Skeletal muscle satellite cell (primary cell): ENCODE results near the gene PROX2.
A peak's percentile ranks its signal among the peaks of the same experiment; 100 is the strongest.

ENCODE experiments used
- H3K27me3 ChIP-seq: 2 replicates; pipeline ENCODE4 v1.7.0; 2013; ENCODE audit warnings: low read length; ENCODE audit not compliant: control insufficient read depth, insufficient read depth
- H3K36me3 ChIP-seq: 2 replicates; pipeline ENCODE4 v1.7.0; 2013; ENCODE audit warnings: mild to moderate bottlenecking, control low read depth, low read length; ENCODE audit not compliant: insufficient read depth
- H3K4me1 ChIP-seq: 2 replicates; pipeline ENCODE4 v1.7.0; 2013; ENCODE audit warnings: low read length; ENCODE audit not compliant: control insufficient read depth, insufficient read depth
- H3K4me2 ChIP-seq: 2 replicates; pipeline ENCODE4 v1.7.0; 2013; ENCODE audit warnings: mild to moderate bottlenecking, low read length
- H3K4me3 ChIP-seq: 2 replicates; pipeline ENCODE4 v1.7.0; 2013; ENCODE audit warnings: low read length
- H3K9ac ChIP-seq: 2 replicates; pipeline ENCODE4 v1.7.0; 2013; ENCODE audit warnings: mild to moderate bottlenecking, low read depth, low read length, moderate library complexity
- H3K9me3 ChIP-seq: replicated peaks from 2 replicates; pipeline ENCODE4 v1.7.0; 2013; ENCODE audit warnings: mild to moderate bottlenecking, control low read depth, low read length

Gene PROX2

GRCh38 chr14:74855021-74855420, 20.9 kb downstream of the PROX2 start:
- H3K9ac ChIP-seq = no peak overlapping the region
- H3K36me3 ChIP-seq = no peaks in the 10 kb centered on the region
- peaks cover 12% of the 10 kb centered on the region for H3K4me1 ChIP-seq
- no peaks in the 10 kb centered on the region for H3K27me3 ChIP-seq
- no peak overlapping the region for H3K4me2 ChIP-seq
- H3K9me3 ChIP-seq = no peaks in the 10 kb centered on the region
- no peak overlapping the region for H3K4me3 ChIP-seq

GRCh38 chr14:74853581-74853980, 22.4 kb downstream of the PROX2 start:
- H3K27me3 ChIP-seq = no peaks in the 10 kb centered on the region
- H3K4me2 ChIP-seq = no peak overlapping the region
- H3K4me1 ChIP-seq = peaks cover 12% of the 10 kb centered on the region
- no peak overlapping the region for H3K9ac ChIP-seq
- H3K4me3 ChIP-seq = no peak overlapping the region
- no peaks in the 10 kb centered on the region for H3K36me3 ChIP-seq
- no peaks in the 10 kb centered on the region for H3K9me3 ChIP-seq

- H3K36me3 ChIP-seq = no peaks in the 10 kb centered on the region
- H3K4me1 ChIP-seq = peaks cover 12% of the 10 kb centered on the region
- H3K27me3 ChIP-seq = no peaks in the 10 kb centered on the region
- H3K4me2 ChIP-seq = peak overlapping the region; percentile 4
- H3K9ac ChIP-seq = no peak overlapping the region
- H3K4me3 ChIP-seq = no peak overlapping the region
- no peaks in the 10 kb centered on the region for H3K9me3 ChIP-seq
Observed at GRCh38 chr14:74852922-74853530, 22.9 kb downstream of the PROX2 start.

- no peaks in the 10 kb centered on the region for H3K9me3 ChIP-seq
- no peaks in the 10 kb centered on the region for H3K36me3 ChIP-seq
- H3K4me2 ChIP-seq = no peak overlapping the region
- H3K4me1 ChIP-seq = peaks cover 31% of the 10 kb centered on the region
- H3K4me3 ChIP-seq = no peak overlapping the region
- no peaks in the 10 kb centered on the region for H3K27me3 ChIP-seq
- no peak overlapping the region for H3K9ac ChIP-seq
Observed at GRCh38 chr14:74848768-74849167, 27.2 kb downstream of the PROX2 start.

- Histone ChIP-seq H3K27me3 (no peaks in the 10 kb centered on the region), H3K36me3 (no peaks in the 10 kb centered on the region), H3K4me1 (peaks cover 23% of the 10 kb centered on the region), H3K4me2 (no peak overlapping the region), H3K9me3 (no peaks in the 10 kb centered on the region), H3K4me3 (no peak overlapping the region), H3K9ac (no peak overlapping the region)
Observed at GRCh38 chr14:74846968-74847665, 28.8 kb downstream of the PROX2 start.

GRCh38 chr14:74846168-74846567, 29.8 kb downstream of the PROX2 start:
- H3K4me1 ChIP-seq = peaks cover 23% of the 10 kb centered on the region
- no peak overlapping the region for H3K9ac ChIP-seq

GRCh38 chr14:74843653-74844052, 32.3 kb downstream of the PROX2 start:
- Histone ChIP-seq H3K4me3 (no peak overlapping the region), H3K9ac (no peak overlapping the region), H3K27me3 (no peaks in the 10 kb centered on the region), H3K4me2 (no peak overlapping the region), H3K9me3 (no peaks in the 10 kb centered on the region), H3K4me1 (peaks cover 23% of the 10 kb centered on the region), H3K36me3 (peaks cover 12% of the 10 kb centered on the region)

More at GRCh38 chr14:74846168-74846567, 29.8 kb downstream of the PROX2 start:
- no peaks in the 10 kb centered on the region for H3K9me3 ChIP-seq
- H3K4me2 ChIP-seq = no peak overlapping the region
- H3K27me3 ChIP-seq = no peaks in the 10 kb centered on the region
- peaks cover 2% of the 10 kb centered on the region for H3K36me3 ChIP-seq
- H3K4me3 ChIP-seq = no peak overlapping the region

- Histone ChIP-seq H3K36me3 (peaks cover 17% of the 10 kb centered on the region), H3K9ac (no peak overlapping the region), H3K9me3 (no peaks in the 10 kb centered on the region), H3K4me3 (no peak overlapping the region), H3K4me1 (peaks cover 12% of the 10 kb centered on the region), H3K27me3 (no peaks in the 10 kb centered on the region), H3K4me2 (no peak overlapping the region)
Observed at GRCh38 chr14:74841230-74842207, 34.4 kb downstream of the PROX2 start.

GRCh38 chr14:74840603-74841030, 35.3 kb downstream of the PROX2 start:
- H3K4me1 ChIP-seq = peaks cover 4% of the 10 kb centered on the region
- H3K4me2 ChIP-seq = no peak overlapping the region
- H3K9me3 ChIP-seq = no peaks in the 10 kb centered on the region
- H3K36me3 ChIP-seq = peaks cover 23% of the 10 kb centered on the region
- H3K4me3 ChIP-seq = no peak overlapping the region
- no peak overlapping the region for H3K9ac ChIP-seq
- H3K27me3 ChIP-seq = no peaks in the 10 kb centered on the region

- no peak overlapping the region for H3K4me2 ChIP-seq
- H3K4me1 ChIP-seq = no peaks in the 10 kb centered on the region
- H3K36me3 ChIP-seq = peaks cover 26% of the 10 kb centered on the region
- H3K27me3 ChIP-seq = no peaks in the 10 kb centered on the region
- no peaks in the 10 kb centered on the region for H3K9me3 ChIP-seq
- no peak overlapping the region for H3K4me3 ChIP-seq
- no peak overlapping the region for H3K9ac ChIP-seq
Observed at GRCh38 chr14:74838166-74838565, 37.8 kb downstream of the PROX2 start.

- H3K27me3 ChIP-seq = no peaks in the 10 kb centered on the region
- H3K9ac ChIP-seq = no peak overlapping the region
- H3K9me3 ChIP-seq = no peaks in the 10 kb centered on the region
- H3K4me1 ChIP-seq = no peaks in the 10 kb centered on the region
- peaks cover 27% of the 10 kb centered on the region for H3K36me3 ChIP-seq
- H3K4me2 ChIP-seq = no peak overlapping the region
- no peak overlapping the region for H3K4me3 ChIP-seq
Observed at GRCh38 chr14:74836251-74836960, 39.5 kb downstream of the PROX2 start.
